Mesendoderm (in vitro differentiated cells): Measurements from ENCODE around the gene UBAP1L.
A peak's percentile ranks its signal among the peaks of the same experiment; 100 is the strongest.

Experiments
- DNase-seq: peaks from one replicate; pipeline ENCODE4 v3.0.0; 2013
- H2AK5ac ChIP-seq: 2 replicates; pipeline ENCODE4 v1.6.1; 2013; ENCODE audit warnings: low read length, inconsistent platforms
- H2BK120ac ChIP-seq: 2 replicates; pipeline ENCODE4 v1.6.1; 2013; ENCODE audit warnings: low read depth, mild to moderate bottlenecking, low read length, moderate library complexity, mixed read lengths
- H2BK15ac ChIP-seq: replicated peaks from 2 replicates; pipeline ENCODE4 v1.6.1; 2013; ENCODE audit warnings: low read depth, mild to moderate bottlenecking, moderate library complexity
- H2BK5ac ChIP-seq: 2 replicates; pipeline ENCODE4 v1.6.1; 2013; ENCODE audit warnings: low read length, inconsistent platforms
- H3K18ac ChIP-seq: 2 replicates; pipeline ENCODE4 v1.6.1; 2013; ENCODE audit warnings: mild to moderate bottlenecking, low read length, mixed read lengths
- H3K23ac ChIP-seq: one replicate; pipeline ENCODE4 v1.6.1; 2013; ENCODE audit warnings: low read length
- H3K27ac ChIP-seq: 2 replicates; pipeline ENCODE4 v1.5.1; 2013; ENCODE audit warnings: low read depth, mild to moderate bottlenecking, inconsistent platforms, low read length, moderate library complexity
- H3K27me3 ChIP-seq: 2 replicates; pipeline ENCODE4 v1.6.1; 2013; ENCODE audit warnings: low read length, control low read depth, mild to moderate bottlenecking, inconsistent platforms; ENCODE audit not compliant: insufficient read depth, poor library complexity
- H3K36me3 ChIP-seq: 2 replicates; pipeline ENCODE4 v1.6.1; 2013; ENCODE audit warnings: low read length, inconsistent platforms; ENCODE audit not compliant: control insufficient read depth, insufficient read depth
- H3K4ac ChIP-seq: one replicate; pipeline ENCODE4 v1.6.1; 2013; ENCODE audit warnings: low read depth, mild to moderate bottlenecking, low read length, moderate library complexity
- H3K4me1 ChIP-seq: 2 replicates; pipeline ENCODE4 v1.6.1; 2013; ENCODE audit warnings: low read depth, low read length, inconsistent platforms; ENCODE audit not compliant: control insufficient read depth
- H3K4me2 ChIP-seq: 2 replicates; pipeline ENCODE4 v1.6.1; 2013; ENCODE audit warnings: low read length
- H3K4me3 ChIP-seq: 2 replicates; pipeline ENCODE4 v1.5.1; 2013; ENCODE audit warnings: mild to moderate bottlenecking, low read length
- H3K56ac ChIP-seq: one replicate; pipeline ENCODE4 v1.6.1; 2013; ENCODE audit warnings: low read length
- H3K79me1 ChIP-seq: 2 replicates; pipeline ENCODE4 v1.6.1; 2013; ENCODE audit warnings: low read length, inconsistent platforms
- H3K79me2 ChIP-seq: 2 replicates; pipeline ENCODE4 v1.6.1; 2013; ENCODE audit warnings: mild to moderate bottlenecking, low read length; ENCODE audit not compliant: control insufficient read depth, insufficient read depth
- H3K9ac ChIP-seq: 2 replicates; pipeline ENCODE4 v1.6.1; 2013; ENCODE audit warnings: low read length, inconsistent platforms
- H4K5ac ChIP-seq: one replicate; pipeline ENCODE4 v1.6.1; 2013; ENCODE audit warnings: low read length
- H4K8ac ChIP-seq: one replicate; pipeline ENCODE4 v1.6.1; 2013; ENCODE audit warnings: low read depth, mild to moderate bottlenecking, control low read depth, low read length, moderate library complexity
- WGBS: extraction: QIAGEN DNeasy Blood & Tissue Kit; methylation state at CpG from one replicate; pipeline ENCODE4 v1.1.7; 2013; ENCODE audit warnings: low lambda C conversion rate, missing lambda C conversion rate; ENCODE audit not compliant: insufficient coverage; ENCODE audit errors: extremely low coverage; 5-methylcytosine and 5-hydroxymethylcytosine counted together

UBAP1L gene

GRCh38 chr15:65069779-65070546, 45.0 kb downstream of the UBAP1L start:
- Histone ChIP-seq H3K4me3 (no peak overlapping the region), H3K4me1 (peaks cover 14% of the 10 kb centered on the region), H3K36me3 (no peaks in the 10 kb centered on the region), H3K4me2 (no peak overlapping the region), H4K5ac (no peak overlapping the region), H3K79me1 (peaks cover 3% of the 10 kb centered on the region), H2BK120ac (no peak overlapping the region), H3K79me2 (no peaks in the 10 kb centered on the region), H3K9ac (no peak overlapping the region), H3K18ac (no peak overlapping the region), H3K56ac (no peak overlapping the region), H3K27ac (no peak overlapping the region), H3K27me3 (no peaks in the 10 kb centered on the region), H3K23ac (no peak overlapping the region), H2BK15ac (no peak overlapping the region), H2BK5ac (no peak overlapping the region), H3K4ac (no peak overlapping the region), H2AK5ac (peak overlapping the region; percentile 46), H4K8ac (no peak overlapping the region)
- no CpG with 5 or more reads among the region's 5 CpGs for WGBS
- no peak for DNase-seq

DNA sequence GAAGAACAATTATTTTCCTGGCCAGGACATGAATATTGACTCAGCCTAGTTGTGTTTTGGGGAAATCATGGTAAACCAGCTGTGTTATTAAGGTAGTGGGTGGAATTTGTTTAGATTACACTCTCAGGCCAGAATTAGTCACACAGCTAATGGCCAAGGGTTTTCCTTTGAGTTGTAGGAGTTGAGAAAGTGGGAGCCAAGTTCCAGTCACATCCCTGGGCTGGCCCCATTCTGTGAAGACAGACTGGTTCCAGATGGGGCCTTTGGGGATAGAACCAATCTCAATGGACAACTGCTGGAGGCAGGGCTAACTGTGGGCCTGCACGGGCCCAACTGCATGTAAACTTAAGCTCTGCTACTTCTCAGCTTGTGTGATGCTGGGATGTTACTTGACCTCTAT, 45.8 kb downstream of the UBAP1L start:
- H3K9ac ChIP-seq = no peak overlapping the region
- H3K4ac ChIP-seq = no peak overlapping the region
- H3K27ac ChIP-seq = no peak overlapping the region
- no peak overlapping the region for H4K5ac ChIP-seq
- no peak overlapping the region for H3K23ac ChIP-seq
- H3K79me1 ChIP-seq = peaks cover 3% of the 10 kb centered on the region
- H3K4me2 ChIP-seq = no peak overlapping the region
- H3K56ac ChIP-seq = peak overlapping the region; percentile 57
- no peak overlapping the region for H3K18ac ChIP-seq
- H2BK15ac ChIP-seq = no peak overlapping the region
- no peak overlapping the region for H2BK5ac ChIP-seq
- H2BK120ac ChIP-seq = no peak overlapping the region
- peaks cover 14% of the 10 kb centered on the region for H3K4me1 ChIP-seq
- H3K27me3 ChIP-seq = no peaks in the 10 kb centered on the region
- H3K4me3 ChIP-seq = no peak overlapping the region
- WGBS = no CpG with 5 or more reads among the region's 1 CpG
- no peak overlapping the region for H4K8ac ChIP-seq
- no peaks in the 10 kb centered on the region for H3K79me2 ChIP-seq
- H2AK5ac ChIP-seq = no peak overlapping the region
- no peaks in the 10 kb centered on the region for H3K36me3 ChIP-seq
- DNase-seq = no peak

GRCh38 chr15:65068403-65068788, 46.6 kb downstream of the UBAP1L start:
- peak overlapping the region; percentile 35 for H3K9ac ChIP-seq

DNA sequence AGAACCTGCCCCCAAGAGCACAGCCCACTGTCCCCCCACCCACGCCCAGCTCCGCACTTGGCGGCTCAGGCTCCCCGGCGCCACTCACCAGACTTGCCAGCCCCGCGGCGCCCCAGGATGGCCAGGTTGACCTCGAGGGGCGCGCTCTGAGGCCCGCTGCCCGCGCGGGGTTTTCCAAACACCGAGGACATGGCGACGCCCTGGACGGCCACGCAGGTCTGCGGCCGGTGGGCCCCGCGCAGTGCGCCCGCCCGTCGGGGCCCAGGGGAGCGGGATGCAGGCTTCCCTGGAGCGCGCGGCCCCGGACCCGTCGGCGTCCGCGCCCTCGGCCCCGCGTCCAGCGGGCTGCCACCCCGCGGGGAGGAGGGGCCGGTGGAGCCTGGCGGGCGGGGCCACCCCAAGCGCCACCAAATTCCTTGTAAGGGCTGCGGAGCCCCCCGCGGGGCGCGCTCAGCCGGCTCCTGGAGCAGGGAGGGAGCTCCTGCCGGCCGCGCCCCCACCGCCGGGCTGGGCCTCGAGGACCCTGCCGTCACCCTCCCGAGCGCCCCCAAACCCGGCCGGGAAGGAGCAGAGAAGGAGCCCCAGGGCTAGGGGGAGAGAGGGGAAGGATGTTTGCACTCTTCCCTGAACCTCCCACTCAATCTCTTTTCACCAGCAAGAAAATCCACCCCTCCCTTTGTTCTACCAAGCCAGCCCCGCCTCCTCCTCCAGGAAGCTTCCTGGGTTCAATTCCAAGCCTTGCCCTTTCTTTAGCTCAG, 47.2 kb downstream of the UBAP1L start, which contains the start of gene RASL12:
Gene RASL12, minus strand, starts transcription at position 347 of the 758 bp plus-strand sequence. Its CDS starts 156 bp downstream, at position 191.
- H3K27ac ChIP-seq = peak within 1 kb of the TSS; percentile 71
- H2BK5ac ChIP-seq = peak within 1 kb of the TSS; percentile 39
- no peaks in the 10 kb centered on the region for H3K79me2 ChIP-seq
- peak within 1 kb of the TSS; percentile 60 for H3K4me3 ChIP-seq
- H3K23ac ChIP-seq = peak within 1 kb of the TSS; percentile 94
- peak within 1 kb of the TSS; percentile 95 for H3K56ac ChIP-seq
- no peaks in the 10 kb centered on the region for H3K36me3 ChIP-seq
- no peaks in the 10 kb centered on the region for H3K27me3 ChIP-seq
- H2BK120ac ChIP-seq = peak within 1 kb of the TSS; percentile 69
- peak within 1 kb of the TSS; percentile 73 for H2AK5ac ChIP-seq
- peak within 1 kb of the TSS; percentile 86 for H3K9ac ChIP-seq
- H2BK15ac ChIP-seq = peak within 1 kb of the TSS; percentile 28
- H3K4ac ChIP-seq = peak within 1 kb of the TSS; percentile 86
- DNase-seq = peak; percentile 70
- no CpG with 5 or more reads among the region's 66 CpGs for WGBS
- peak within 1 kb of the TSS; percentile 76 for H3K18ac ChIP-seq
- no peak within 1 kb of the TSS for H4K8ac ChIP-seq
- H4K5ac ChIP-seq = no peak within 1 kb of the TSS
- peak within 1 kb of the TSS; percentile 41 for H3K4me2 ChIP-seq
- peaks cover 3% of the 10 kb centered on the region for H3K79me1 ChIP-seq
- peaks cover 14% of the 10 kb centered on the region for H3K4me1 ChIP-seq

More at GRCh38 chr15:65068403-65068788, 46.6 kb downstream of the UBAP1L start:
- no peak for DNase-seq
- no peak overlapping the region for H4K8ac ChIP-seq
- H3K4me1 ChIP-seq = peaks cover 14% of the 10 kb centered on the region
- H3K4me3 ChIP-seq = no peak overlapping the region
- H3K4me2 ChIP-seq = no peak overlapping the region
- peak overlapping the region; percentile 69 for H2BK120ac ChIP-seq
- H3K27ac ChIP-seq = no peak overlapping the region
- peak overlapping the region; percentile 57 for H3K56ac ChIP-seq
- peak overlapping the region; percentile 28 for H2BK15ac ChIP-seq
- peaks cover 3% of the 10 kb centered on the region for H3K79me1 ChIP-seq
- no CpG with 5 or more reads among the region's 3 CpGs for WGBS
- no peaks in the 10 kb centered on the region for H3K27me3 ChIP-seq
- H3K4ac ChIP-seq = peak overlapping the region; percentile 72
- no peak overlapping the region for H2BK5ac ChIP-seq
- H3K23ac ChIP-seq = no peak overlapping the region
- no peaks in the 10 kb centered on the region for H3K36me3 ChIP-seq
- no peak overlapping the region for H4K5ac ChIP-seq
- peak overlapping the region; percentile 73 for H2AK5ac ChIP-seq
- H3K79me2 ChIP-seq = no peaks in the 10 kb centered on the region
- H3K18ac ChIP-seq = peak overlapping the region; percentile 63

GRCh38 chr15:65067317-65067644, 47.7 kb downstream of the UBAP1L start:
- Histone ChIP-seq H3K18ac (peak overlapping the region; percentile 71), H3K79me2 (no peaks in the 10 kb centered on the region), H3K79me1 (peaks cover 3% of the 10 kb centered on the region), H3K4ac (peak overlapping the region; percentile 86), H3K27ac (peak overlapping the region; percentile 71), H3K4me2 (peak overlapping the region; percentile 41), H3K23ac (peak overlapping the region; percentile 94), H4K8ac (no peak overlapping the region), H3K4me3 (peak overlapping the region; percentile 60), H2AK5ac (no peak overlapping the region), H3K36me3 (no peaks in the 10 kb centered on the region), H4K5ac (no peak overlapping the region), H3K56ac (peak overlapping the region; percentile 95), H3K27me3 (no peaks in the 10 kb centered on the region), H2BK15ac (no peak overlapping the region), H2BK120ac (peak overlapping the region; percentile 40), H2BK5ac (peak overlapping the region; percentile 39), H3K9ac (peak overlapping the region; percentile 86), H3K4me1 (peaks cover 14% of the 10 kb centered on the region)
- DNase-seq = no peak
- WGBS = no CpG with 5 or more reads among the region's 8 CpGs
